ENCODE measurements around the gene PKN1.

Gene PKN1

GRCh38 chr19:14434543-14435319, 1.6 kb downstream of the PKN1 start:
- TF ChIP-seq SPI1 (IDR thresholded peaks at IDR 0.05; ENCODE audit: borderline replicate concordance, low read depth) (0 out of 2 replicates have a peak, but pooled peaks have one; percentile 2), POLR2AphosphoS5 (IDR thresholded peaks at IDR 0.05; ENCODE audit: low read depth) (no peak)
- H3K27ac ChIP-seq (replicated peaks), result peak overlapping the region; percentile 23; the same call in 1 of the 2 replicates
- DNase-seq (ENCODE audit: low read depth in 1 of 2, low spot score in 1 of 2), result peak; percentile 67
- peak overlapping the region; percentile 77 for H3K4me3 ChIP-seq (replicated peaks; ENCODE audit: insufficient read depth, low read length)
- H3K27me3 ChIP-seq (ENCODE audit: insufficient read depth, poor library complexity, severe bottlenecking), result no peaks in the 10 kb centered on the region

DNA sequence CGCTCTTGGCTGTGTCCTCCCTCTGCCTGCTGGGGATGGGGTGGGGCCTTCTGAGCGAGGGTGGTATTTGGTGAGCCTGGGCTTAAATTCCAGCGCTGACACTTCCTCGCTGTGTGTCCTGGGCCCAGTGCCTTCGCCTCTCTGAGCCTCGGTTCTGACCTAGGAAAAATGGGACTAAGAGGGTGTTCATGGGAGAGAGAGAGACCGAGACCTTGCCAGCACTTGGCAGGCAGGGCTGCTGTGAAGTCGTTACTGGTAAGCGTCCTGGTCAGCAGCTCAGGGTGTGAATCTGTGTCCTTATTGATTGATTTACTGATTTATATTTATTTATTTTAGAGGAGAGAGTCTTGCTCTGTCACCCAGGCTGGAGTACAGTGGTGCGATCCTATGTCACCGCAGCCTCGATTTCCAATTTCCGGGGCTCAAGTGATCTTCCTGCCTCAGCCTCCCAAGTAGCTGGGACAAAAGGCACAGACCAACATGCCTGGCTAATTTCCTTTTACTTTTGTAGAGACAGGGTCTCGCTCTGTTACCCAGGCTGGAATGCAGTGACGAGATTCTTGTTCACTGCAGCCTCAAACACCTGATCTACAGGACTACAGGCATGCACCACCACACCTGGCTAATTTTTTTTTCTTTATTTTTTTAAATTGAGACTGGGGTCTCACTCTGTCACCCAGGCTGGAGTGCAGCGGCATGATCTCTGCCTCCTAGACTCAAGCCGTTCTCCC, 2.4 kb downstream of the PKN1 start:
- no peak for TF ChIP-seq SPI1 (IDR thresholded peaks at IDR 0.05; ENCODE audit: borderline replicate concordance, low read depth)
- peak overlapping the region; percentile 23; the same call in 1 of the 2 replicates for H3K27ac ChIP-seq (replicated peaks)
- H3K4me3 ChIP-seq (replicated peaks; ENCODE audit: insufficient read depth, low read length), result no peak overlapping the region

GRCh38 chr19:14437578-14438140, 4.6 kb downstream of the PKN1 start:
- TF ChIP-seq GABPA (IDR thresholded peaks at IDR 0.05; ENCODE audit: low read depth), result no peak
- no peak for TF ChIP-seq POLR2AphosphoS5 (IDR thresholded peaks at IDR 0.05; ENCODE audit: low read depth)
- TF ChIP-seq, protein P1, sequence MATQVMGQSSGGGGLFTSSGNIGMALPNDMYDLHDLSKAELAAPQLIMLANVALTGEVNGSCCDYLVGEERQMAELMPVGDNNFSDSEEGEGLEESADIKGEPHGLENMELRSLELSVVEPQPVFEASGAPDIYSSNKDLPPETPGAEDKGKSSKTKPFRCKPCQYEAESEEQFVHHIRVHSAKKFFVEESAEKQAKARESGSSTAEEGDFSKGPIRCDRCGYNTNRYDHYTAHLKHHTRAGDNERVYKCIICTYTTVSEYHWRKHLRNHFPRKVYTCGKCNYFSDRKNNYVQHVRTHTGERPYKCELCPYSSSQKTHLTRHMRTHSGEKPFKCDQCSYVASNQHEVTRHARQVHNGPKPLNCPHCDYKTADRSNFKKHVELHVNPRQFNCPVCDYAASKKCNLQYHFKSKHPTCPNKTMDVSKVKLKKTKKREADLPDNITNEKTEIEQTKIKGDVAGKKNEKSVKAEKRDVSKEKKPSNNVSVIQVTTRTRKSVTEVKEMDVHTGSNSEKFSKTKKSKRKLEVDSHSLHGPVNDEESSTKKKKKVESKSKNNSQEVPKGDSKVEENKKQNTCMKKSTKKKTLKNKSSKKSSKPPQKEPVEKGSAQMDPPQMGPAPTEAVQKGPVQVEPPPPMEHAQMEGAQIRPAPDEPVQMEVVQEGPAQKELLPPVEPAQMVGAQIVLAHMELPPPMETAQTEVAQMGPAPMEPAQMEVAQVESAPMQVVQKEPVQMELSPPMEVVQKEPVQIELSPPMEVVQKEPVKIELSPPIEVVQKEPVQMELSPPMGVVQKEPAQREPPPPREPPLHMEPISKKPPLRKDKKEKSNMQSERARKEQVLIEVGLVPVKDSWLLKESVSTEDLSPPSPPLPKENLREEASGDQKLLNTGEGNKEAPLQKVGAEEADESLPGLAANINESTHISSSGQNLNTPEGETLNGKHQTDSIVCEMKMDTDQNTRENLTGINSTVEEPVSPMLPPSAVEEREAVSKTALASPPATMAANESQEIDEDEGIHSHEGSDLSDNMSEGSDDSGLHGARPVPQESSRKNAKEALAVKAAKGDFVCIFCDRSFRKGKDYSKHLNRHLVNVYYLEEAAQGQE (IDR thresholded peaks at IDR 0.05; ENCODE audit: insufficient replicate concordance, low read depth), result no peak
- TF ChIP-seq SPI1 (IDR thresholded peaks at IDR 0.05; ENCODE audit: borderline replicate concordance, low read depth), result no peak
- TF ChIP-seq, protein P2, sequence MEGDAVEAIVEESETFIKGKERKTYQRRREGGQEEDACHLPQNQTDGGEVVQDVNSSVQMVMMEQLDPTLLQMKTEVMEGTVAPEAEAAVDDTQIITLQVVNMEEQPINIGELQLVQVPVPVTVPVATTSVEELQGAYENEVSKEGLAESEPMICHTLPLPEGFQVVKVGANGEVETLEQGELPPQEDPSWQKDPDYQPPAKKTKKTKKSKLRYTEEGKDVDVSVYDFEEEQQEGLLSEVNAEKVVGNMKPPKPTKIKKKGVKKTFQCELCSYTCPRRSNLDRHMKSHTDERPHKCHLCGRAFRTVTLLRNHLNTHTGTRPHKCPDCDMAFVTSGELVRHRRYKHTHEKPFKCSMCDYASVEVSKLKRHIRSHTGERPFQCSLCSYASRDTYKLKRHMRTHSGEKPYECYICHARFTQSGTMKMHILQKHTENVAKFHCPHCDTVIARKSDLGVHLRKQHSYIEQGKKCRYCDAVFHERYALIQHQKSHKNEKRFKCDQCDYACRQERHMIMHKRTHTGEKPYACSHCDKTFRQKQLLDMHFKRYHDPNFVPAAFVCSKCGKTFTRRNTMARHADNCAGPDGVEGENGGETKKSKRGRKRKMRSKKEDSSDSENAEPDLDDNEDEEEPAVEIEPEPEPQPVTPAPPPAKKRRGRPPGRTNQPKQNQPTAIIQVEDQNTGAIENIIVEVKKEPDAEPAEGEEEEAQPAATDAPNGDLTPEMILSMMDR (IDR thresholded peaks at IDR 0.05; ENCODE audit: insufficient read depth, low read length), result no peak
- no peak for DNase-seq (ENCODE audit: low read depth in 1 of 2, low spot score in 1 of 2)
- H3K27me3 ChIP-seq (ENCODE audit: insufficient read depth, poor library complexity, severe bottlenecking), result no peaks in the 10 kb centered on the region
- no peak overlapping the region for H3K4me3 ChIP-seq (replicated peaks; ENCODE audit: insufficient read depth, low read length)
- H3K27ac ChIP-seq (replicated peaks), result peak overlapping the region; percentile 11; the same call in 1 of the 2 replicates

More for the DNA sequence above, 2.4 kb downstream of the PKN1 start:
- DNase-seq (ENCODE audit: low read depth in 1 of 2, low spot score in 1 of 2), result no peak
- no peaks in the 10 kb centered on the region for H3K27me3 ChIP-seq (ENCODE audit: insufficient read depth, poor library complexity, severe bottlenecking)

DNA sequence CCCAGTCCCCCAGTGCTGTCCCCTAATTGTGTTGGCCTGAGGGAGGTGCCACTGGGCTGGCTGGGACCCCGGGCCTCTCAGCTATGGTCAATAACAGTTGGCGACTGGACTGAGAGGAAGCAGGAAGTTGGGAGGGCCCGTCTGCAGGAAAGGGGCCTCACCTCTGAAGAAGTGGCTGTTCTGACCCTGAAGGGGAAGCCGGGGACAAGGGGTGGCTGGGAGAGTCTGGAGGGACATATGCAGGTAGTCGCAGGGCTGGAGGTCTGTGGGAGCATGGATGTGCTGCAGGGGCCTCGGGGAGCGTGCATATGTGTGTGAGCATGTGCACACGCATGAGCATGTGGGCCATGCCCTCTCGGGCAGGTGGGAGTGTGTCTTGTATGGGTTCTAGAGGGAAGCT, 5.9 kb downstream of the PKN1 start:
- no peak overlapping the region for H3K4me3 ChIP-seq (replicated peaks; ENCODE audit: insufficient read depth, low read length)
- H3K27ac ChIP-seq (replicated peaks), result peak overlapping the region; percentile 76

More for the DNA sequence above, 5.9 kb downstream of the PKN1 start:
- no peaks in the 10 kb centered on the region for H3K27me3 ChIP-seq (ENCODE audit: insufficient read depth, poor library complexity, severe bottlenecking)
- TF ChIP-seq, protein P2 (IDR thresholded peaks at IDR 0.05; ENCODE audit: insufficient read depth, low read length), result no peak
- TF ChIP-seq, protein P1 (IDR thresholded peaks at IDR 0.05; ENCODE audit: insufficient replicate concordance, low read depth), result no peak
- TF ChIP-seq SPI1 (IDR thresholded peaks at IDR 0.05; ENCODE audit: borderline replicate concordance, low read depth), result peak; percentile 42; the same call in 1 of the 2 replicates
- no peak for TF ChIP-seq GABPA (IDR thresholded peaks at IDR 0.05; ENCODE audit: low read depth)
- no peak for TF ChIP-seq POLR2AphosphoS5 (IDR thresholded peaks at IDR 0.05; ENCODE audit: low read depth)
- DNase-seq (ENCODE audit: low read depth in 1 of 2, low spot score in 1 of 2), result peak; percentile 66 to 69

All from HL-60 (cell line).